Measurements from ENCODE around the gene NSMF.

- TF ChIP-seq POLR2A (IDR thresholded peaks at IDR 0.05; ENCODE audit: low read length) (no peak), GATA1 (IDR thresholded peaks at IDR 0.05; ENCODE audit: low read depth, low read length) (no peak)
Measured at GRCh38 chr9:137435980-137436760, 23.0 kb downstream of the NSMF start.

Data from erythroblast (primary cell).